H1 (cell line): ENCODE results near the gene DVL2. TPM values are rescaled to one million over a fixed set of nuclear protein-coding genes. Genes with fewer than 3 reads are reported as not detected.

ENCODE experiments used
- MAFK ChIP-seq: IDR thresholded peaks from 2 replicates; pipeline ENCODE4 v1.6.1; 2012; ENCODE audit warnings: low read depth, mild to moderate bottlenecking, improper control_type of control experiment, low read length
- POLR2A ChIP-seq, 2 experiments: IDR thresholded peaks; 1 replicate in 1 of 2; 2 replicates in 1 of 2; pipeline ENCODE4 v1.6.1; 2011; ENCODE audit warnings: low read depth in 2 of 2, low read length in 2 of 2, mild to moderate bottlenecking in 2 of 2; ENCODE audit errors: control extremely low read depth in 1 of 2
- RAD21 ChIP-seq, 2 experiments: IDR thresholded peaks in 1 of 2; conservative IDR thresholded peaks in 1 of 2; 2 replicates each; pipeline ENCODE4 v1.6.1; 2011; ENCODE audit warnings: low read depth in 2 of 2, low read length in 2 of 2, improper control_type of control experiment in 1 of 2, inconsistent platforms in 1 of 2, mild to moderate bottlenecking in 1 of 2, moderate library complexity in 1 of 2
- RBBP5 ChIP-seq: IDR thresholded peaks from 2 replicates; pipeline ENCODE4 v1.7.1; 2012; ENCODE audit warnings: low read depth, mild to moderate bottlenecking, inconsistent platforms, low read length, moderate library complexity, borderline replicate concordance
- RFX5 ChIP-seq: IDR thresholded peaks from 2 replicates; pipeline ENCODE4 v1.6.1; 2011; ENCODE audit warnings: low read depth, low read length, improper control_type of control experiment, borderline replicate concordance
- SIN3A ChIP-seq, 2 experiments: IDR thresholded peaks in 1 of 2; conservative IDR thresholded peaks in 1 of 2; 2 replicates each; pipeline ENCODE4 v1.6.1; 2011 to 2012; ENCODE audit warnings: low read length in 2 of 2, improper control_type of control experiment in 1 of 2, low read depth in 1 of 2, mild to moderate bottlenecking in 1 of 2
- TCF12 ChIP-seq: IDR thresholded peaks from 2 replicates; pipeline ENCODE4 v1.6.1; 2011; ENCODE audit warnings: low read depth, mild to moderate bottlenecking, low read length
- polyA plus RNA-seq, 7 experiments: library from polyadenylated mRNA; depleted of rRNA in 3 of 7; stranded (reverse) in 5 of 7; unstranded in 2 of 7; fragments of >200 nt in 5 of 7; fragments of 200-250 nt in 2 of 7; gene quantifications; 1 replicate in 5 of 7; 2 replicates in 1 of 7; 4 replicates in 1 of 7; pipeline versions ENCODE4 v1.2.1 to v1.2.3, GENCODE V29; 2011 to 2013; ENCODE audit warnings: missing spikeins in 2 of 7, mixed read lengths in 2 of 7
- total RNA-seq: library from RNA; stranded (reverse); fragmentation: NEBNext Ultra II Directional; extraction: Animal tissue kit (Norgen Biotek cat#: 25700); gene quantifications from 2 replicates; pipeline ENCODE4 v1.2.1, GENCODE V29; 2021
- TF ChIP-seq, protein P1 (sequence below): fragments of 300-600 bp; sonication (generic); IDR thresholded peaks from 2 replicates; pipeline ENCODE4 v1.7.1; 2012; ENCODE audit warnings: low read length, moderate library complexity, mild to moderate bottlenecking, inconsistent platforms; ENCODE audit not compliant: insufficient replicate concordance

The DVL2 gene
- total and polyA plus RNA-seq, 2 of the 8 experiments (the other 6 are each of a cell fraction or from before 2014, with no cell fraction given): 19.0 to 59.6 TPM

DNA sequence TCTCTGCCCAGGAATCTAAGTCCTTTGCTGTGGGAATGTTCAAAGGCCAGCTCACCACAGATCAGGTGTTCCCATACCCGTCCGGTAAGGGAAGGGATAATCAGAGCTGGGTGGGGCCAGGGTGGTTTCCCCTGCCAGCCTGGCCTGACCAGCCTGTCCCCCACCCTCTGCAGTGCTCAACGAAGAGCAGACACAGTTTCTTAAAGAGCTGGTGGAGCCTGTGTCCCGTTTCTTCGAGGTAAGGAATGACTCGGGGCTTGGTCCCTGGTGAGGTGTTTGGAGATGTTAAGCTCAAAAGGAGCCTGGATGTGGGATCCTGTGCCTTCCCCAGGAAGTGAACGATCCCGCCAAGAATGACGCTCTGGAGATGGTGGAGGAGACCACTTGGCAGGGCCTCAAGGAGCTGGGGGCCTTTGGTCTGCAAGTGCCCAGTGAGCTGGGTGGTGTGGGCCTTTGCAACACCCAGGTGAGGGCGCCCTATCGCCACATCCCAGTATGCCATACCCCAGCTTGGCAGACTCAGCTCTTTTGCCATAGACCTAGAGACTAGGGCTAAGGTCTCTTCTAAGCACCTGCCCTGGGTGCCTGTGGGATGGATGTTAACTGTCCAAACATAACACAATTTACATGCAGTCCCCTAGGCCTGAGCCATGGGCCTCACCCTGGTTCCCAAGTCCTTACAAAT, 13.6 kb downstream of the DVL2 start (continued):
- TF ChIP-seq, protein P1, sequence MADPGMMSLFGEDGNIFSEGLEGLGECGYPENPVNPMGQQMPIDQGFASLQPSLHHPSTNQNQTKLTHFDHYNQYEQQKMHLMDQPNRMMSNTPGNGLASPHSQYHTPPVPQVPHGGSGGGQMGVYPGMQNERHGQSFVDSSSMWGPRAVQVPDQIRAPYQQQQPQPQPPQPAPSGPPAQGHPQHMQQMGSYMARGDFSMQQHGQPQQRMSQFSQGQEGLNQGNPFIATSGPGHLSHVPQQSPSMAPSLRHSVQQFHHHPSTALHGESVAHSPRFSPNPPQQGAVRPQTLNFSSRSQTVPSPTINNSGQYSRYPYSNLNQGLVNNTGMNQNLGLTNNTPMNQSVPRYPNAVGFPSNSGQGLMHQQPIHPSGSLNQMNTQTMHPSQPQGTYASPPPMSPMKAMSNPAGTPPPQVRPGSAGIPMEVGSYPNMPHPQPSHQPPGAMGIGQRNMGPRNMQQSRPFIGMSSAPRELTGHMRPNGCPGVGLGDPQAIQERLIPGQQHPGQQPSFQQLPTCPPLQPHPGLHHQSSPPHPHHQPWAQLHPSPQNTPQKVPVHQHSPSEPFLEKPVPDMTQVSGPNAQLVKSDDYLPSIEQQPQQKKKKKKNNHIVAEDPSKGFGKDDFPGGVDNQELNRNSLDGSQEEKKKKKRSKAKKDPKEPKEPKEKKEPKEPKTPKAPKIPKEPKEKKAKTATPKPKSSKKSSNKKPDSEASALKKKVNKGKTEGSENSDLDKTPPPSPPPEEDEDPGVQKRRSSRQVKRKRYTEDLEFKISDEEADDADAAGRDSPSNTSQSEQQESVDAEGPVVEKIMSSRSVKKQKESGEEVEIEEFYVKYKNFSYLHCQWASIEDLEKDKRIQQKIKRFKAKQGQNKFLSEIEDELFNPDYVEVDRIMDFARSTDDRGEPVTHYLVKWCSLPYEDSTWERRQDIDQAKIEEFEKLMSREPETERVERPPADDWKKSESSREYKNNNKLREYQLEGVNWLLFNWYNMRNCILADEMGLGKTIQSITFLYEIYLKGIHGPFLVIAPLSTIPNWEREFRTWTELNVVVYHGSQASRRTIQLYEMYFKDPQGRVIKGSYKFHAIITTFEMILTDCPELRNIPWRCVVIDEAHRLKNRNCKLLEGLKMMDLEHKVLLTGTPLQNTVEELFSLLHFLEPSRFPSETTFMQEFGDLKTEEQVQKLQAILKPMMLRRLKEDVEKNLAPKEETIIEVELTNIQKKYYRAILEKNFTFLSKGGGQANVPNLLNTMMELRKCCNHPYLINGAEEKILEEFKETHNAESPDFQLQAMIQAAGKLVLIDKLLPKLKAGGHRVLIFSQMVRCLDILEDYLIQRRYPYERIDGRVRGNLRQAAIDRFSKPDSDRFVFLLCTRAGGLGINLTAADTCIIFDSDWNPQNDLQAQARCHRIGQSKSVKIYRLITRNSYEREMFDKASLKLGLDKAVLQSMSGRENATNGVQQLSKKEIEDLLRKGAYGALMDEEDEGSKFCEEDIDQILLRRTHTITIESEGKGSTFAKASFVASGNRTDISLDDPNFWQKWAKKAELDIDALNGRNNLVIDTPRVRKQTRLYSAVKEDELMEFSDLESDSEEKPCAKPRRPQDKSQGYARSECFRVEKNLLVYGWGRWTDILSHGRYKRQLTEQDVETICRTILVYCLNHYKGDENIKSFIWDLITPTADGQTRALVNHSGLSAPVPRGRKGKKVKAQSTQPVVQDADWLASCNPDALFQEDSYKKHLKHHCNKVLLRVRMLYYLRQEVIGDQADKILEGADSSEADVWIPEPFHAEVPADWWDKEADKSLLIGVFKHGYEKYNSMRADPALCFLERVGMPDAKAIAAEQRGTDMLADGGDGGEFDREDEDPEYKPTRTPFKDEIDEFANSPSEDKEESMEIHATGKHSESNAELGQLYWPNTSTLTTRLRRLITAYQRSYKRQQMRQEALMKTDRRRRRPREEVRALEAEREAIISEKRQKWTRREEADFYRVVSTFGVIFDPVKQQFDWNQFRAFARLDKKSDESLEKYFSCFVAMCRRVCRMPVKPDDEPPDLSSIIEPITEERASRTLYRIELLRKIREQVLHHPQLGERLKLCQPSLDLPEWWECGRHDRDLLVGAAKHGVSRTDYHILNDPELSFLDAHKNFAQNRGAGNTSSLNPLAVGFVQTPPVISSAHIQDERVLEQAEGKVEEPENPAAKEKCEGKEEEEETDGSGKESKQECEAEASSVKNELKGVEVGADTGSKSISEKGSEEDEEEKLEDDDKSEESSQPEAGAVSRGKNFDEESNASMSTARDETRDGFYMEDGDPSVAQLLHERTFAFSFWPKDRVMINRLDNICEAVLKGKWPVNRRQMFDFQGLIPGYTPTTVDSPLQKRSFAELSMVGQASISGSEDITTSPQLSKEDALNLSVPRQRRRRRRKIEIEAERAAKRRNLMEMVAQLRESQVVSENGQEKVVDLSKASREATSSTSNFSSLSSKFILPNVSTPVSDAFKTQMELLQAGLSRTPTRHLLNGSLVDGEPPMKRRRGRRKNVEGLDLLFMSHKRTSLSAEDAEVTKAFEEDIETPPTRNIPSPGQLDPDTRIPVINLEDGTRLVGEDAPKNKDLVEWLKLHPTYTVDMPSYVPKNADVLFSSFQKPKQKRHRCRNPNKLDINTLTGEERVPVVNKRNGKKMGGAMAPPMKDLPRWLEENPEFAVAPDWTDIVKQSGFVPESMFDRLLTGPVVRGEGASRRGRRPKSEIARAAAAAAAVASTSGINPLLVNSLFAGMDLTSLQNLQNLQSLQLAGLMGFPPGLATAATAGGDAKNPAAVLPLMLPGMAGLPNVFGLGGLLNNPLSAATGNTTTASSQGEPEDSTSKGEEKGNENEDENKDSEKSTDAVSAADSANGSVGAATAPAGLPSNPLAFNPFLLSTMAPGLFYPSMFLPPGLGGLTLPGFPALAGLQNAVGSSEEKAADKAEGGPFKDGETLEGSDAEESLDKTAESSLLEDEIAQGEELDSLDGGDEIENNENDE: no peak
- TF ChIP-seq SIN3A (conservative IDR thresholded peaks at IDR 0.05 in 1 of 2, IDR thresholded peaks at IDR 0.05 in 1 of 2; ENCODE audit: low read depth in 1 of 2, low read length in 2 of 2) (peak in 1 of 2 experiments; percentile 30; a peak in 1 of 4 replicates), TCF12 (no peak), RAD21 (IDR thresholded peaks at IDR 0.05 in 1 of 2, conservative IDR thresholded peaks at IDR 0.05 in 1 of 2; ENCODE audit: low read depth in 2 of 2, low read length in 2 of 2) (peak; percentile 56 to 71), RBBP5 (0 out of 2 replicates have a peak, but pooled peaks have one; percentile 6), MAFK (peak; percentile 73; the same call in 1 of the 2 replicates), POLR2A (IDR thresholded peaks at IDR 0.05; ENCODE audit: control extremely low read depth in 1 of 2, low read depth in 2 of 2, low read length in 2 of 2) (peak in 1 of 2 experiments; percentile 62; a peak in 2 of 3 replicates), RFX5 (no peak)
